MV-4-11 (cell line): ENCODE results near the gene PCNX4.

ENCODE experiments used
- DNase-seq: peaks from one replicate; lab custom pipeline; 2025; lab: John Stamatoyannopoulos, UW

Gene PCNX4

GRCh38 chr14:60102389-60102788, 10.7 kb downstream of the PCNX4 start:
- DNase-seq = peak; percentile 61

DNA sequence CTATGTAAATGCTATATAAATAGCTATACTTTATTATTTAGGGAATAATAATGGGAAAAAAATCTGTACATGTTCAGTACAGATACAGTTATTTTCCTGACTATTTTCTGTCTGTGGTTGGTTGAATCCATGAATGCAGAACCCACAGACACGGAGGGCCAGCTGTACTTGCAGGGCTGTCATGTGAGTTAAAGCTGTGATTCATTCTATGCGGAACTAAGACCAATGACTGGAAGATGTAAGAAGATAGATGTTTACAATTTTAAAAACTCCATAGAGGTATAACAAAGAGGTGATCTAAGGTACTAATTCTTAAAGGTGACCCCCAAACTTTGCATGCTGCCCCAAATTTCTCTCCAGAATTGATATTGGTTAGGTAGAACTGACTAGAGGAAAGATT, 14.6 kb downstream of the PCNX4 start:
- peak; percentile 41 for DNase-seq

- DNase-seq = no peak
Measured at GRCh38 chr14:60107477-60107876, 15.8 kb downstream of the PCNX4 start.

DNA sequence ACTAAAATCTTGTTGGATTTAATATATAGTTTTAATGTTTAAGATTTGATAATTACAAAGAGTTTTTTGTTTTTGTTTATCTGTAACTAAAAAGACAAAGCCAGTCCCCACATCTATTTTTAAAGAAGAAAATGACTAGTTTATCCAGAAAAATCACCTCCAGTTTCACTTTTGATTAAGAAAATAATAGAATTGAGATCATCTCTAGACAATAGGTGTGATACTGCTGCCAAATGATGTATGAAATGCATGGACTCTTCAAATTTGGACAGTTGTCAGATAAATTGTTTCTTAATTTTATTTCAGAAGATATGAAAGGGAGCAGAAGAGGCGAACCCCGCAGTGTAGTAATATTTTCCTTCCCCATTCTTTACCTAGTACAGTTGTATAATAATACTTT, 20.0 kb downstream of the PCNX4 start:
- no peak for DNase-seq

- no peak for DNase-seq
Measured at GRCh38 chr14:60114881-60115280, 23.2 kb downstream of the PCNX4 start.

- peak; percentile 50 for DNase-seq
Measured at GRCh38 chr14:60116181-60116580, 24.5 kb downstream of the PCNX4 start.

DNA sequence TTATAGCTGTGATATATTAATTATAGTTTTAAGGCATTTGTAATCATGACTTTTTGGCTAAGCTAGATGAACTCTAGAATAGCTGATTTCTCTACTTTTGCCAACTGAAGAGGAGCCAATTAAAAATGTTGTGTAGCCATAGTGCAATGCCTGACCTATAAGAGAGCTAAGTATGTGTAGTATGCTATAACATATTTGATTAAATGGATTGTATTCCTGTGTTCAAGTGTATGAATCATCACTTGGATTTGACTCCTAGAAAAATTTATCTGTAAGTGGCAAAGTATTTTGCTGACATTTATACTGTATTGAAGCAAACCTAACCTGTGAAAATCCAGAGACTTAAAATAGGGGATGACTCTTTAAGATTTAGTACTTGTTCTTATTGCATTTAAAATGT, 34.2 kb downstream of the PCNX4 start:
- DNase-seq = no peak

GRCh38 chr14:60133487-60133886, 41.8 kb downstream of the PCNX4 start:
- no peak for DNase-seq

DNA sequence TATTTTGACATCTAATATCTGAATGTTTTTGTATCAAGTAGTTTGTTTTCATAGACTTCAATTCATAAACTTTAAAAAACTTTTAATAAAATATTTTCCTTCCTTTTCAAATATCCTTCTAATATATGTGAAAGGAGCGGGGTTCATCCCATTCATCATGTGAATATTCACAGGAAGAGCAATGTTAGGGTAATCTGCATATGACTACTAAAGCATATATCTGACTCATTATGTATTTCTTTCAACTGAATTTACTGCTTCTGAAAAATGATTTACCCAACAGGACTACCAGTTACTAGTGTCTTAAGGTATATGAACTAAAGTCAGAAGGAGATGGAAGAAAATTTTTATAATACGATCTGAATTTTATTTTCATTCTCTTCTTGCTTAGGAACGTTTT, 43.0 kb downstream of the PCNX4 start:
- no peak for DNase-seq

GRCh38 chr14:60151715-60152114, 60.0 kb downstream of the PCNX4 start:
- DNase-seq = peak; percentile 93

DNA sequence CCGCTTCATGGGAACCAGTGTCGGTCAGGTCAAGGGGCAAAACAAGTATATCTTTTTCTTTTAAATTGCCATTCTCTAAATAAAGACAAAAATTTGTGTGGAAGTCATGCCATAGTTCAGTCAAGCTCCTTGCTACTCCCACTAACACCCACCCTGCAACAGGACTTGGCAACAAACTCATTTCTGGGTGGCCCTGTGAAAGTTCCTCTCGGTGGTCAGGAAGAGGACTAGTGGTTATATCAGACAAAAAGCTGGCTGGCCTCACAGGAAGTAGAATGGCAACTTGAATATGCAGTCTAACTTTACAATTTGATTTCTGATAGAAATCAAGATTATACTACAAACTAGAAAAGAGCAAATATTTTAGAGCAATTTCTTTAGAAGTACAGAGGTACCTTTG, 62.3 kb downstream of the PCNX4 start:
- peak; percentile 57 for DNase-seq

DNA sequence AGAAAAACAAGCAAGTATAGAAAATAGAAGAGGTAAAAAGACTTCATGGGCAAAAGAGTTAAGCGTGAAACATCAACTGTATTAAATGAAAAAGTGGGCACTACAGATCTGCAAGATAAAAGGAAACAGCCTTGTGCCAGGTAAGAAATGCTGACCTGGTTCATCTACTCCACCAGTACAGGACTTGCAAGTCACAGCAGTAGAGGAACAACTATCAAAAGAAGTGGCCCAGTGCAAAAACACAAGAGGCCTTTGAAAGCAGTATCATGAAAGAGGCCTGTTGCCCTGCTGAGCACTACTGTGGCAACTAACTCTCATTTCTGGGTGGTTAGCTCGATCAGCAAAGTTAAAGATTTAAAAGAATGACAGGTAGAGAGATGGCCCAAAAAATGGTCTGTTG, 62.9 kb downstream of the PCNX4 start:
- DNase-seq = no peak

DNA sequence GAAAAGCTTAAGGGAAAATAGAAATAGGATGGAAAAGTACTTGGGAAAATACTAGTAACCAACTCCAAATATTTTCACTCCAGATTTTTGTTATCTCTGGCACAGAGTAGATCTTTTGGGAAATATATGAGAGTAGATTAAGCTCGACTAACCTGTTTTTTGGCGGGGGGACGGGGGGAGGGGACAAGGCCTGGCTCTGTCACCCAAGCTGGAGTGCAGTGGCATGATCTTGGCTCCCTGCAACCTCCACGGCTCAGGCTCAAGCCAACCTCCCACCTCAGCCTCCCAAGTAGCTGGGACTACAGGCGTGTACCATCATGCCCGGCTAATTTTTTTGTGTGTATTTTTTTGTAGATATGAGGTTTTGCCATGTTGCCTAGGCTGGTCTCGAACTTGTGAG, 68.7 kb downstream of the PCNX4 start:
- DNase-seq = no peak

- DNase-seq = peak; percentile 52
Measured at GRCh38 chr14:60161196-60162107, 69.7 kb downstream of the PCNX4 start.

- no peak for DNase-seq
Measured at GRCh38 chr14:60163693-60164092, 72.0 kb downstream of the PCNX4 start.

DNA sequence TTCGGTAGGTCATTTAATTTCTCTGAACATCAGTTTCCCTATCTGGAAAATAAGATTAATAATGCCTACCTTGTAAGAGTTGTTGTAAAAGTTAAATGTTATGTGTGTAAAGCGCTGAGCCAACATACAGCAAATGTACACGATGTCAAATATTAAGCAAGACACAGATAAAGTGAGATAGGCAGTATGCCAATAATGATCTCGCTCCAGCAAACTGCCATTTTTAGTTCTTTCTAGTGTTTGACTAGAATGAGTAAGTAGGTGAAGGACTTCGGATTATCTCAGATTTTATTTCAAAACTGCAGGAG, 72.6 kb downstream of the PCNX4 start:
- no peak for DNase-seq

DNA sequence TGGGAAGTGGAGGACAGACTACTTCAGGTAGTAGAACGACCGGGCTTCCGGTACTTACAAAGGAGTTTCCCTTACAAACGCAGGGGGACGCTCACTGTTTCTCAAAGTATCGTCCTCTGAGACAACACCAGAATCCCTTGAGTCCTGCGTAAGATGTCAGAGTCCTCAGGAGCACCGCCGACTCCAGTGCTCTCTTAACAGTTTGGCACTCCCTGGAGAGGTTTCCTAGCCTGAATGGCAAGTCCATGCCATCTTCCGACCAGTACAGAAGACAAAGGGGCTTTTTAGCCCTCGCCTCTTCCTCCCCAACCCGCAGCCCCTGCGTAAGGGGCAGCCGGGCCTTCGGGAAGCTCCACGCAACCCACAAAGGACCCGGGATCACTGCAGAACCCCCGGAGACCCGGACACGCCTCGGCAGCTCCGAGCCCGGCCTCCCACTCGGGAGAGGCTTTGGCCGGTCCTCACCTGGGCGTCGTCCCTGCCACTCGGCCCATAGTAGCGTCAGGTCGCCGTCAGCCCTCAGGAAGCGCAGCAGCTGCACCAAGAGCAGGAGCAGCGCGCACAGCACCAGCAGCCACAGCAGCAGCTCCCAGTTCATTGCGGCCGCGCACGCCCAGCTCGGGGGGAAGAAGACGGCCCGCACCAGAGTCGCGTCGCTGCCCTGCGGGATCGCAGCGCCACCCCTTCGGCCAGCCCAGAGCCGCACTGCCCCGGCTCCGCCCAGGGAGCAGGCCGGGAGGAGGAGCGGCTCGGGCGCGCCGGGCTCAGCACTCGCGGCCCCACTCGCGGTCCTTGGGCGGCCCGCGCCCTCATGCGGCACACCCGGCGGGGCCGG, 73.2 kb downstream of the PCNX4 start, which contains the start of gene DHRS7:
DHRS7 (minus strand) TSS at position 687 of the 835 bp plus-strand sequence; CDS start at position 598, 89 bp downstream.
- DNase-seq = peak; percentile 71

DNA sequence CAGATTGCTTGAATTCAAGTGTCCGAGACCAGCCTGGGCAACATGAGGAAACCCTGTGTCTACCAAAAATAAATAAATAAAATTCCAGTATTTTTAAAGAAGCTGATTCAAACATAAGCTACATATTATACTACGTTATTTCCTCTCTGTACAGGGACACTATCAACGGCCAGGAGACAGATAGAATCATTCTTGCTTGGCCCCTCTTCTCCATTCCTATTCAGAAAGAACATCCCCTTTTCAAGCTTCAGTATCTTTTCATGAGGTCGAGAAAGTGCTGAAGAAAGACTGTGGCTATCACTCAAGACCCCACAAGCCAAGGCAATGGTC, 73.8 kb downstream of the PCNX4 start:
- no peak for DNase-seq

DNA sequence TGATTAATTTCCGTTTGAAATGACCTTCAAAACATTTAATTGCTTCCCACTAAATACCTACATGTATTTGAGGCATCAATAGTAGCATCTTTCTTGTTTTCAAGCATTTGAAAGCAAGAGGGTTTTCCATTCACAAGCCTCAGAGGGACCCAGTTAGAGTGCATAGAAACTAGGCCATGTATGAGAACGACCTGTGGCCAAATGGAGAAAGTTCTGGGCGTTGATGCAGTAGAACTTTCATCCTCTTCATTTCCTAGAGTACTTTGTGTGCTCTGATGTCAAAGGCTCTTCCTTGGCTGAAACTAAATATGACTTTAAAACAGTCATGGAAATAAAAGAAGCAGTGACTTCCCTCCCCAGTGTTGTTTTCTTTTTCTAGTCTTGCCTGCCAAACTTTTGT, 74.4 kb downstream of the PCNX4 start:
- no peak for DNase-seq

GRCh38 chr14:60169722-60170121, 78.0 kb downstream of the PCNX4 start:
- no peak for DNase-seq

DNA sequence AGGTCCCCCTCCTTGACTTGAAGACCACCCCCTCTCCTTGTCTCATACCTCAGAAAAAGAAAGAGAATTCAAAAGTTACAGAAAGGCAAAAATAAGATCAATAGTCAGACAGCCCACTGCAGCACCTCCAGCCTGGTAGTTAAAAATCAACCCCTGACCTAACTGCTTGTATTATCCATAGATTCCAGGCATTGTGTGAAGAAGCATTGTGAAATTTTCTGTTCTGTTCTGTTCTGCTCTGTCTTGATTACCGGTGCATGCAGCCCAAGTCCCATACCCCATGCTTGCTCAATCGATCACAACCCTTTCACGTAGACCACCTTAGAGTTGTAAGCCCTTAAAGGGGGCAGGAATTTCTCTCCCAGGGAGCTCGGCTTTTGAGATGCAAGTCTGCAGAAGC, 79.2 kb downstream of the PCNX4 start:
- no peak for DNase-seq

GRCh38 chr14:60171690-60172089, 80.0 kb downstream of the PCNX4 start:
- no peak for DNase-seq
